ENCODE data around the gene C19orf25.

- TF ChIP-seq CTCF (IDR thresholded peaks at IDR 0.05) (no peak), POLR2A (IDR thresholded peaks at IDR 0.05; ENCODE audit: low read depth) (no peak), POLR2AphosphoS5 (IDR thresholded peaks at IDR 0.05) (no peak), EP300 (IDR thresholded peaks at IDR 0.05) (no peak)
Measured at GRCh38 chr19:1482361-1483130, 3.5 kb upstream of the C19orf25 start.

Measured in esophagus muscularis mucosa (tissue), 4 donors.